ENCODE data around the gene TLE2. TPM values are rescaled to one million over a fixed set of nuclear protein-coding genes. Genes with fewer than 3 reads are reported as not detected.

TLE2 gene
- polyA plus RNA-seq, 2 of the 4 experiments (the other 2 are of a cell fraction) = 2.1 to 2.6 TPM

DNA sequence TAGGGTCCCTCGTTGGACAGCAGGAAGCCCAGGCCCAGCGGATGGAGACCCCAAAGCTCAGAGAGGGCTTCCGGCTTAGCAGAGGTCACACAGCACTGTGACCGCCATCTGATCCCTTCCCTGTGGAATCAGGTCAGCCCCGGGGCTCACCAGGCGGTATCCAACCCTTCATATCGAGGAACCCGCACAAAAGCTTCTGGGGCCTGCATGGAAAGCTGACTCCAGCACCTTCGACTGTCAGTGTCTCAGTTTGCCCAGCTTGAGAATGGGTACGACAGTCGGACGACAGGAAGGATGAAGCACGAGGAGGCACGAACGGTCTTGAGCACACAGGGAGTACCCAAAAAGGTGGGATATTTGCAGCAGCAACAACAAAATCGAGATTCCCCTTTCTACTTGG lies 30.6 kb upstream of the TLE2 start:
- no peak overlapping the region for H3K4me2 ChIP-seq
- ATAC-seq (no peak), FAIRE-seq (no peak), DNase-seq (ENCODE audit: low read depth in 1 of 2, low spot score in 1 of 2) (no peak)
- TF ChIP-seq HDAC2 (IDR thresholded peaks at IDR 0.05) (peak; percentile 58; the same call in 1 of the 2 replicates), ZFP36 (IDR thresholded peaks at IDR 0.05; ENCODE audit: borderline replicate concordance, partially characterized antibody) (peak; percentile 43), CHD4 (IDR thresholded peaks at IDR 0.05; ENCODE audit: borderline replicate concordance) (peak; percentile 54; the same call in 1 of the 2 replicates), HOXA7 (CRISPR knock-in tag; IDR thresholded peaks at IDR 0.05) (no peak), KDM1A (IDR thresholded peaks at IDR 0.05; ENCODE audit: low read depth) (peak; percentile 90)
- TF ChIP-seq, protein P1, sequence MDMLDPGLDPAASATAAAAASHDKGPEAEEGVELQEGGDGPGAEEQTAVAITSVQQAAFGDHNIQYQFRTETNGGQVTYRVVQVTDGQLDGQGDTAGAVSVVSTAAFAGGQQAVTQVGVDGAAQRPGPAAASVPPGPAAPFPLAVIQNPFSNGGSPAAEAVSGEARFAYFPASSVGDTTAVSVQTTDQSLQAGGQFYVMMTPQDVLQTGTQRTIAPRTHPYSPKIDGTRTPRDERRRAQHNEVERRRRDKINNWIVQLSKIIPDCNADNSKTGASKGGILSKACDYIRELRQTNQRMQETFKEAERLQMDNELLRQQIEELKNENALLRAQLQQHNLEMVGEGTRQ (IDR thresholded peaks at IDR 0.05) = no peak
- ChIA-PET POLR2A (no interaction called here), CTCF (interaction anchor here (0.6 to 3.6 kb wide), 4 partner anchors 16 to 97 kb away, joined by 3 to 14 read pairs (median 4); no protein-coding TSS in a partner anchor)
- 96% methylated on average over 16 of the region's 16 CpGs for WGBS (ENCODE audit: missing lambda C conversion rate)
- peaks cover 53% of the 10 kb centered on the region for H3K4me1 ChIP-seq
- no peaks in the 10 kb centered on the region for H3K9me3 ChIP-seq
- no peak overlapping the region for H3K4me3 ChIP-seq
- H3K27ac ChIP-seq = no peak overlapping the region

DNA sequence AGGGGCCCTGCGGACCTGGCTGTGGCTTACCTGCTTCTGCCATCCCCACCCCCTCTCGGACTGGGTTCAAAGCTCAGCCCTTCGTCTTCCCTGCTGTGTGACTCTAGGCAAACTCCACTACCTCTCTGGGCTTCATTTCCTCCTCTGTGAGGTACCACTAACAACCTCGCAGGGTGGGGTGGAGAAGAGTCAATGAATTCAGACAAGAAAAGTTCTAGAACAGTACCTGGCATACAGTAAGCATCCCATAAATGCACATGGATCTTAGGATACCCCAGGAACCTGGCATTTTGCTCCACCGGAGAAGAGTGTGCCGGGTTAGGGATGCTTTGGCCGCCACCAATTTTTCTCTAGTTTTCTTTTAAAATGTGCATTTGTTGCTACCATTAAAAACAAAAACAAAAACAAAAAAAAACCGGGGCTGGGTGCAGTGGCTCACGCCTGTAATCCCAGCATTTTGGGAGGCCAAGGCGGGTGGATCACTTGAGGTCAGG lies 29.8 kb upstream of the TLE2 start:
- peak overlapping the region in 1 of 2 experiments; percentile 43; a peak in 2 of 6 replicates for H3K27ac ChIP-seq
- no peak for ATAC-seq
- ChIA-PET POLR2A (no interaction called here), CTCF (interaction anchor here (0.5 to 3.6 kb wide), 3 partner anchors 17 to 182 kb away, joined by 3 to 14 read pairs (median 4); no protein-coding TSS in a partner anchor)
- H3K4me2 ChIP-seq = no peak overlapping the region
- TF ChIP-seq ZFP36 (IDR thresholded peaks at IDR 0.05; ENCODE audit: borderline replicate concordance, partially characterized antibody) = peak; percentile 45
- TF ChIP-seq, protein P2, sequence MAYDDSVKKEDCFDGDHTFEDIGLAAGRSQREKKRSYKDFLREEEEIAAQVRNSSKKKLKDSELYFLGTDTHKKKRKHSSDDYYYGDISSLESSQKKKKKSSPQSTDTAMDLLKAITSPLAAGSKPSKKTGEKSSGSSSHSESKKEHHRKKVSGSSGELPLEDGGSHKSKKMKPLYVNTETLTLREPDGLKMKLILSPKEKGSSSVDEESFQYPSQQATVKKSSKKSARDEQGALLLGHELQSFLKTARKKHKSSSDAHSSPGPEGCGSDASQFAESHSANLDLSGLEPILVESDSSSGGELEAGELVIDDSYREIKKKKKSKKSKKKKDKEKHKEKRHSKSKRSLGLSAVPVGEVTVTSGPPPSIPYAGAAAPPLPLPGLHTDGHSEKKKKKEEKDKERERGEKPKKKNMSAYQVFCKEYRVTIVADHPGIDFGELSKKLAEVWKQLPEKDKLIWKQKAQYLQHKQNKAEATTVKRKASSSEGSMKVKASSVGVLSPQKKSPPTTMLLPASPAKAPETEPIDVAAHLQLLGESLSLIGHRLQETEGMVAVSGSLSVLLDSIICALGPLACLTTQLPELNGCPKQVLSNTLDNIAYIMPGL (CRISPR knock-in tag; IDR thresholded peaks at IDR 0.05; ENCODE audit: borderline replicate concordance) = no peak
- peaks cover 61% of the 10 kb centered on the region for H3K4me1 ChIP-seq
- no peak overlapping the region for H3K4me3 ChIP-seq
- no peak for FAIRE-seq
- DNase-seq (ENCODE audit: low read depth in 1 of 2, low spot score in 1 of 2) = no peak
- no peaks in the 10 kb centered on the region for H3K9me3 ChIP-seq
- 87% methylated on average over 10 of the region's 10 CpGs for WGBS (ENCODE audit: missing lambda C conversion rate)

DNA sequence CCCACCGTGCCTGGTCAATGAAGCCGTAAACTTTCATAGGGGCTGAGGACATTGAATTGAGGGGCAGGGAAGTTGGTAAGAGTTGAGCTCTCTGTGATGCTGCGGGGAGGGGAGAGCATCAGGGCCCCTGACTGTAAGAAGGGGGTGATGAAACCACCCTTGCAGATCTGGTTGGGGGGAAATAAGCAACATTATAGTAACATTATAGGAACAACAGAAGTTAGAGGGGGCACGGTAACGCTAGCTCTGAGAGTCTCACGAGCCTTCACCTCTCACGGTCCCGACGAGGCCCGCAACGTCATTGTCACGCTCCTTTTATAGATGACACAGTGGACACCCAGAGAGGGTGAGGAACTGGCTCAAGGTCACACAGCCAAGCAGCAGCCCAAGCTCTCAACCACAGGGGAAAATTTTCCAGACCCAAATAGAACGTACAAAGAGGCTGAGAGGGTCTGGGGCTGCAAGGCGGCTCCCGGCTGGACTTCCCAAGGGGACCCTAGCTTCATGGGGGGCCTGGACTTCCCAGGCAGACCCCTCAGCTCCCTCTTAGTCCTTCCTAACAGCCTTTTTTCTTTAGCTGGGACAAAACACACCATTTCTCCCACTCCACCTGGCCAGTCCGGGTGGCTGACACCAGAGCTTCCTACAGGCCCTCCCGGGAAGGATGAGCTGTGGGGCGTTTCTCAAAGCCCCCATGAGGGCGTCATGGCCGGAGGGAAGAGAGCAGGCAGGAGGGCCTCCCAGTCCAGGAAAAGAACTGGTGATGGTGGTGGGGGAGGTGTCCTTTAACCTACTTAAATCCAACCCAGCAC lies 29.1 kb upstream of the TLE2 start:
- H3K4me2 ChIP-seq = peak overlapping the region; percentile 95; the same call in 2 of the 3 replicates
- WGBS (ENCODE audit: missing lambda C conversion rate) = 86% methylated on average over 20 of the region's 20 CpGs
- ATAC-seq (no peak), FAIRE-seq (no peak), DNase-seq (ENCODE audit: low read depth in 1 of 2, low spot score in 1 of 2) (no peak)
- peak; percentile 63 for TF ChIP-seq ZFP36 (IDR thresholded peaks at IDR 0.05; ENCODE audit: borderline replicate concordance, partially characterized antibody)
- TF ChIP-seq KDM1A (IDR thresholded peaks at IDR 0.05; ENCODE audit: low read depth) = no peak
- ChIA-PET POLR2A (no interaction called here), CTCF (interaction anchor here (0.5 to 3.6 kb wide), 2 partner anchors 18 to 183 kb away, joined by 3 to 14 read pairs; no protein-coding TSS in a partner anchor)
- no peak overlapping the region for H3K4me3 ChIP-seq
- H3K9me3 ChIP-seq = no peaks in the 10 kb centered on the region
- H3K27ac ChIP-seq = peak overlapping the region; percentile 88 to 96; a peak in 5 of 6 replicates
- peaks cover 67% of the 10 kb centered on the region for H3K4me1 ChIP-seq

DNA sequence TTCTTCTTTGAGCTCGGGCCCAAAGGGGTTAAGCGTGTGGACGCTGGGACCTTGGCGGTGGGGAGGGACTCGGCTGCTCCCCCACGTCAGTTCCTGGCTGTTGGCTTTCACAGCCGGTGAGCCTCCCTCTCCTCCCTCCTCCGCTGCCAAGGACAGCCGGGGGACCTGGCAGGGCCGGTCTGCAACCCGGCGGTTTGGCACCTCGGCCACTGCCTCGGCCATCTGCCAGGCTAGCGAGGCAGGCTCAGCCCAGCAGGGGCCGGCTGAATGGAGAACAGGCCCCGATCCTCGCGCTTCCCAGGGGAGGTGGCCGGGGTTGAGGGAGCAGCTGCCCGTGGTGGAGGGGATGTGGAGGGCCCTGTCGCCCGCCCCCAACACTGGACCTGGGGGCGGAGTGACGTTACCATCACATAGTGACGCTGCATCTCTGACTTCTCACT lies 28.2 kb upstream of the TLE2 start:
- Histone ChIP-seq H3K27ac (peak overlapping the region; percentile 88 to 96), H3K9me3 (no peaks in the 10 kb centered on the region), H3K4me2 (peak overlapping the region; percentile 95), H3K4me3 (no peak overlapping the region), H3K4me1 (peaks cover 65% of the 10 kb centered on the region)
- WGBS (ENCODE audit: missing lambda C conversion rate) = 53% methylated on average over 8 of the region's 26 CpGs
- ATAC-seq (no peak), DNase-seq (ENCODE audit: low read depth in 1 of 2, low spot score in 1 of 2) (peak; percentile 37 to 62), FAIRE-seq (no peak)
- TF ChIP-seq NR3C1 (IDR thresholded peaks at IDR 0.05) (no peak), NFE2L2 (conservative IDR thresholded peaks at IDR 0.05; ENCODE audit: low read length) (no peak), KDM5A (IDR thresholded peaks at IDR 0.05) (peak; percentile 63; the same call in 1 of the 2 replicates), MYC (IDR thresholded peaks at IDR 0.05; ENCODE audit: borderline replicate concordance, low read length) (no peak), POLR2AphosphoS2 (conservative IDR thresholded peaks at IDR 0.05; ENCODE audit: low read length) (no peak), CHD2 (IDR thresholded peaks at IDR 0.05; ENCODE audit: low read length, partially characterized antibody) (no peak), EP300 (IDR thresholded peaks at IDR 0.05) (no peak), MAZ (IDR thresholded peaks at IDR 0.05; ENCODE audit: borderline replicate concordance, low read depth, low read length) (no peak), JUN (IDR thresholded peaks at IDR 0.05) (no peak), CBX8 (IDR thresholded peaks at IDR 0.05) (no peak), MAX (IDR thresholded peaks at IDR 0.05) (peak; percentile 30; the same call in 1 of the 2 replicates), BHLHE40 (IDR thresholded peaks at IDR 0.05; ENCODE audit: low read depth, low read length) (no peak), CBX2 (IDR thresholded peaks at IDR 0.05; ENCODE audit: borderline replicate concordance, low read depth) (no peak), ATOH8 (CRISPR knock-in tag; IDR thresholded peaks at IDR 0.05; ENCODE audit: low read depth) (no peak), TFCP2L1 (CRISPR knock-in tag; IDR thresholded peaks at IDR 0.05) (no peak), GATA3 (IDR thresholded peaks at IDR 0.05; ENCODE audit: borderline replicate concordance) (no peak)
- POLR2A ChIA-PET = no interaction called here
- CTCF ChIA-PET = interaction anchor here (3.6 kb wide), 1 partner anchor 19 kb away, joined by 14 read pairs; no protein-coding TSS in a partner anchor

Data from A549 (cell line).